GM19467 (cell line): ENCODE data around the gene FUT9.

ENCODE experiments used
- ATAC-seq: cut with Tn5 transposase; IDR thresholded peaks from one replicate; pipeline ENCODE4 v1.9.1; 2021; ENCODE audit warnings: mild to moderate bottlenecking, moderate library complexity; ENCODE audit not compliant: unreplicated experiment

FUT9 gene

GRCh38 chr6:96015518-96016333 is at the start of gene FUT9:
Gene FUT9, plus strand, starts transcription at chr6:96015974. Its CDS starts 187,182 bp downstream, at chr6:96203156.
- ATAC-seq, result no peak

- ATAC-seq, result no peak
Observed at GRCh38 chr6:95967594-95967993, 48.2 kb upstream of the FUT9 start.

- no peak for ATAC-seq
Observed at GRCh38 chr6:95973976-95974375, 41.8 kb upstream of the FUT9 start.

GRCh38 chr6:95978230-95978629 is 37.5 kb upstream of the FUT9 start:
- ATAC-seq, result no peak

- no peak for ATAC-seq
Observed at GRCh38 chr6:95991906-95992305, 23.9 kb upstream of the FUT9 start.

GRCh38 chr6:95994151-95994550 is 21.6 kb upstream of the FUT9 start:
- ATAC-seq, result no peak

- ATAC-seq, result no peak
Observed at GRCh38 chr6:95998133-95998532, 17.6 kb upstream of the FUT9 start.

GRCh38 chr6:96001891-96002575 is 13.7 kb upstream of the FUT9 start:
- no peak for ATAC-seq

GRCh38 chr6:96002576-96002910 is 13.2 kb upstream of the FUT9 start:
- ATAC-seq, result no peak

- ATAC-seq, result no peak
Observed at GRCh38 chr6:96002912-96003311, 12.9 kb upstream of the FUT9 start.

- no peak for ATAC-seq
Observed at GRCh38 chr6:96007663-96008062, 8.1 kb upstream of the FUT9 start.

GRCh38 chr6:96013531-96013930 is 2.2 kb upstream of the FUT9 start:
- ATAC-seq, result no peak

- ATAC-seq, result no peak
Observed at GRCh38 chr6:96014846-96015517, 792 bp upstream of the FUT9 start.

GRCh38 chr6:96016334-96017069 is 728 bp downstream of the FUT9 start:
- no peak for ATAC-seq

GRCh38 chr6:96017070-96017359 is 1.2 kb downstream of the FUT9 start:
- no peak for ATAC-seq

- ATAC-seq, result no peak
Observed at GRCh38 chr6:96022225-96022624, 6.5 kb downstream of the FUT9 start.

- no peak for ATAC-seq
Observed at GRCh38 chr6:96032661-96033060, 16.9 kb downstream of the FUT9 start.

GRCh38 chr6:96051555-96051954 is 35.8 kb downstream of the FUT9 start:
- no peak for ATAC-seq

- no peak for ATAC-seq
Observed at GRCh38 chr6:96058082-96058481, 42.3 kb downstream of the FUT9 start.

GRCh38 chr6:96059586-96059985 is 43.8 kb downstream of the FUT9 start:
- no peak for ATAC-seq

GRCh38 chr6:96060249-96060648 is 44.5 kb downstream of the FUT9 start:
- no peak for ATAC-seq
